GM18508 (cell line): Measurements from ENCODE around the gene LSAMP.
A peak's percentile ranks its signal among the peaks of the same experiment; 100 is the strongest.

ENCODE experiments used
- ATAC-seq: cut with Tn5 transposase; IDR thresholded peaks from one replicate; pipeline ENCODE4 v1.9.1; 2021; ENCODE audit warnings: moderate number of reproducible peaks; ENCODE audit not compliant: insufficient read depth, unreplicated experiment

LSAMP gene

DNA sequence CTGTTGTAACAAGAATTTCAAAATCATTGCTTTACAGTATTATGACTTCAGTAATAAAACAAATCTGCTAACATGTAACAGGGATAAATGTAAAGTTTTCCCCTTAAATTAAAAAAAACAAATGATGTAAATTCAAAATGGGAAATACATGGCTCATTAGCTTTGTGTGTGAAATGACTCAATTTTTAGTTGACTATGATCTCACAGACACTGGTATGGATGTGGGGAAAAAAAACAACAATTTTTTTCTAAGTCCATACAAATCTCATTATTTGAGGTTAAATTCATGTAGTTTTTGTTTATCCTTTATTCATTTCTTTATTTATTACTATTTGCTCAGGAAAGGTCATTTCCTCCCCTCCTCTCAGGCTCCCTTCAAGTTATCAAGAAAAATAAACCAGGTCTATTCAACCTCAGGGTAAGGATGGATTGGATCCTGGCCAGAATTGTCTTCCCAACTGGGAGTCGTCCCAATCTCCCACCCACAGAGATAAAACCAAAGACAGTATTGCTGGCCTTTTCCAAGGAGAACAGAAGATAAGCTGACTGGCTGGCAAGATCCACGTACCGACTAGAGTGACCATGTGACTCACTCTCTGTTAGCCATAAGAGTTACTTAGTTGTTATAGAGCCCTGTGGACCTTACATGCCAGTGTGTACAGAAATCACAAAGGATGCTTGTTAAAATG lies 448.7 kb downstream of the LSAMP start:
- no peak for ATAC-seq

DNA sequence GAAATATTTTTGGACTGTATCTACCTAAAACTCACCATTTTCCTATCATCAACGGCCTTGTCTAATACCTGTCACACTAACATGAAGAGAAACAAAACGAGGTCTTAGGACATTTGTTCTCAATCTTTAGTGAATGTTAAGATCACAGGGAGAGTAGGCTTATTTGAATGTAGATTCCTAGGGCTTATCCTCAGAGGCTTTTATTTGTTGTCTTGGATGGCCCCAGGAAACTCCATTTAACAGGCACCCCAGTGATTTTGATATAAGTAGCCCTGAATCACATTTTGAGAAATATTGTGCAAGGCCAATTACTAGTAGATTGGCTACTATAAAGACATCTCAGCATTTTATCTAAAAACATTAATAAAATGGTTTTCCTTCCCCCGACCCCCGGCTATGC lies 454.6 kb downstream of the LSAMP start:
- ATAC-seq = no peak

DNA sequence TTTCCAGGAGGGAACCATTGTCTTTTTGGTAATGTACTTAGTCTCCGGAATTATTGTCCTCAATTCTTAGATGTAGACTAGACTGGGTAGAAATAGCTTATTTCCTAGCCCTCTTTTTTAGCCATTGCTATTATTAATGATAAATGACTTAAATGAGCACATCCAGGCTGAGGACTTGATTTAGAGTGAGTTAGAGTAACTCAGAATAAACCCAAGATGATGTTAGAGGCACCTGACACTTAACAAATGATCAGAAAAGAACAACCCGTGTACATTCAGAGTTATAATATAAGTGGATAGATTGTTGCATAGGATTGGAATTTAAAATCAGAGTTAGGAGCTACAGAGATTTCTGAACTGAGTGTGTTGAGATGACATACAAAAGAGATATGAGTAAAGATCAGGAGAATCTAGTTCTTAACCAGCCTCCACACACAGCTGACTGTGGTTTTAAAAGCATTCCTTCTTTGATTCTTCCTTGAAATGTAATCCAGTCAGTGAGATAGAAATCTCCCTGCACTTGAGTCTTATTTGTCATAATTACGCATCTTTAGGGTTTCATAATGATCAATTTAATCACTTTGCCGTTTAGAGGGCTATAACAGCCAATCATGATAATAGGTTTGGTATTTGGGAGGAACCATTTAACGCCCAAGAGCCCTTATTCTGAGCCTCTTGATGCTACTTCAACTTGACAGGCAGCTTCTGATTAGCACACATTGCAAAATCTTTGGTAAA lies 455.4 kb downstream of the LSAMP start:
- no peak for ATAC-seq

DNA sequence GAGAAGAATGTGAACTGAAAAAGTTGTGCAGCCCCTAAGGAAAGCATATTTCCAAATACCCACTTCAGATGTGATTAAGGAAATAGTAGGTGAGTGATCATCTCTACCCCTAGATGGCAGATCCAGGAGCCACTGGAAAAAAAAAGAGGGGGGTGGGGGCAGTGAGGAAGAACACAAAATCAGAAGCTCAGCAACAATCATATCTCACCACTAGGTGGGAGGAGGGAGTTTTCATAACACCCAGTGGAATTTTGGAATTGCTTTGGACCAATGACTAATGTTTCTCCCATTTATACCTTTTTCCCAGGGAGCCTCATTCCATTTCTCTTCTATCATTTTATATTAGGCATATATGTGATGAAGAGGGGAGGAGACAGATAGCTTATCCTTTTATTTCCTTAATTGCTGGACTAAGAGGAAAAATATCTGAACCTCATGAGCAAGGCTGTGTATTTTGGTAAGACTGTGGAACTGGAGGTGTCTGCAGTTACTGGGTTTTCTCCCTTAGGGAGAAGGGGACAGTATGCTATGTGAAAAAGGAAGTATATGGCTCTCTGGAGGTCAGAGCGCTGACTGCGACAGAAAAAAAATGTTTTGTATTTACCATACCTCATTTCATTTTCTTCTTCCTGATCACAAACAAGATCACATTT lies 458.6 kb downstream of the LSAMP start:
- ATAC-seq = no peak

DNA sequence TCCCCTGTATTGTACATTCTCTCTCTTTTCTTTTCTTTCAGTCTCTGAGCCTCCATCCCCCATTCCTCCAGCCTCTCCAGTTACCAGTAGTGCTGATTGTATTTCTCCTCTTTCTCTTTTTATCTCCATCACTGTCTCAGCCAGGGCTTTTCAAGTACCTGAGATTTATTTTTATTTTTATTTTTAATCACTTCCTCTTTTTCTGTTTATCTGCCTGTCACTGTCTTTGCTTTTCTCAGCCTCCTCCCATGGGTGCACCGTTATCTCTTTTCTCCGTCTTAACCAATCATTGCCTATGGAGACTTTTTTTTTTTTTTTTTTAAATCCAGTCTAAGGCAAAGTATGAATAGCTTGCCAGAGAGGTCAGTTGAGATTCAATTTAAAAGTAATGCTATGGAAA lies 462.7 kb downstream of the LSAMP start:
- ATAC-seq = no peak

DNA sequence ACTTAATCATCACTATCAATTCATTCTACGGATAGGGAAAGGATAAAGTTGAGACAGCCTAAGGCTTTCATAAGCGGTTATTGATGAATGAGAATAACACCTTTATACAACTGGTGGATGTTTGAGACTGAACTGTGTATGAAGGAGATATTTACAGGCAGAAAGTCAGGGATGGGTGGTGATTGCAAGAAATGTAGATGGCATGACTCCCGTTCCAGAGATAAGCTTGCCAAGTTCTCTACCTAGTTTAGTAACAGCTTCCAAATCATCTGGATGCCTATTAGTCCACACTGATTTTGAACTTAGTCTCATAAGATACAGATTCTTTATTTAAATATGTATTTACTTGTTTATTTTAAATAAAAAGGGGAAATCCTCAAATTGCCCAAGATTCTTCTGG lies 463.2 kb downstream of the LSAMP start:
- ATAC-seq = no peak

DNA sequence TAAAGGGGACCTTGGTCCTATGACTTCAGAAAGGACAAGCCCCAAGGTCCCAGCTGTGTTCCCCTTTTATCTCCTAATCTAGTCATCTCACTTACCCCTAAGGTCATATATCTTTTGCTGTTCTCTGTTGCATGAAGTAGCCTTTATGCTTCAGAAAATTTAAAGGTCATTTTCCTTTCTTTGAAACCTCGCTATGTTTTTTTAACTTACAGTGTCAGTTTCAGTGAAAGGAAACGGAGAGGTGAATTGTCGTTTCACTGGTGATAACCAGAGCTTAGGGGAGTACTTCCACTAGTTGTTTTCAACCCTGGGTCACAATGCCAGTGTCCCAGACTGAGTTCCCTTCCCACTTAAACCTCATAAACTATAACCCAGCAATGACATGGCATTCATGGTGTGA lies 464.6 kb downstream of the LSAMP start:
- ATAC-seq = no peak

DNA sequence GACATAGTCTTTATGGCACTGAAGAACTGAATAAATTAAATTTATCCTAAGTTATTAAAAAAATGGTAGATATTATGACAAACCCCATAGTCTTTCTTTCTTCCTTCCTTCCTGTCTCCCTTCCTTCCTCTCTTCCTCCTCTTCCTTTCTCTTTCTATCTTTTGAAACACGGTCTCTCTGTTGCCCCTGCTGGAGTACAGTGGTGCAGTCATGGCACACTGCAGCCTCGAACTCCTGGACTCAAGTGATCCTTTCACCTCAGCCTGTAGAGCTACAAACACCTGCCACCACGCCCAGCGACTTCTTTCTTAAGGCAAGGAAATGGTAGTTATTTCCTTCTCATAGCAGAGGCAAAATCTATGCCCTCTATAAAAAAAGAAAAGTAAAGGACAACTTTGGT lies 467.4 kb downstream of the LSAMP start:
- ATAC-seq = no peak

DNA sequence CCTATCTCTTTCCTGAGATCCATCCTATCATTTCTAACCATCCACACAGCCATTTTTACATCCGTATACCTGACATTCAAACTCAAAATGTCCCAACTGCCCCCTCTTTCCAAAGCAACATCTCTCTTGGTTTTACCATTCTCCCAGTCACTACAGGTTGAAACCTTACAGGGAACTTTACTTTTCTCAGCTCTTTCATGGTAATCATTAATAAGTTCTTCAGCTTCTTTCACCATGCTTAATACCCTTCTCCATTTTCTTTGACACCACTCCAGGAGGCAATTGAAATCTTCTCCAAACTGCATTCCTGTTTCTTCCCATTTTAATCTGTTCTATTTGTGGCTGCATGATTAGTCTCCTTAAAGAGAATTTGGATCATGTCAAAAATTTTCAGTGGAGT lies 469.5 kb downstream of the LSAMP start:
- ATAC-seq = no peak

DNA sequence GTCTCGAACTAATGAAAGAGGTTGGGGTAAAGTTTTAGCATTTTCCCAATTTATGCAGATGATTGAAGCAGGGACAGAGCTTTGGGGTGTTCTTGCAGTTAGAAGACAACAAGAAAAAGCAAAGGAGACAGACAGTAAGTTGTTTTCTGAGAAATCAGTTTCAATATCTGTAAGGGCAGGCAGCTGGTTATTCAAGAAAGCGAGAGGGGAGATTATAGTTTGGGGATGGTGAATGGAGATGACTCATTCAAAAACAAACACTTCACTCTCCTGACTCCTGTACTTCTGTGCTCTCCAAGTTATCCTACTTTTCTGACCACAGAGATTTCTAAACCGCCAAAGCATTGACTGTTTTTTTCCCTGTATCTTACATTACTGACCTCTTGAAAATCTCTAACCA lies 469.9 kb downstream of the LSAMP start:
- no peak for ATAC-seq

DNA sequence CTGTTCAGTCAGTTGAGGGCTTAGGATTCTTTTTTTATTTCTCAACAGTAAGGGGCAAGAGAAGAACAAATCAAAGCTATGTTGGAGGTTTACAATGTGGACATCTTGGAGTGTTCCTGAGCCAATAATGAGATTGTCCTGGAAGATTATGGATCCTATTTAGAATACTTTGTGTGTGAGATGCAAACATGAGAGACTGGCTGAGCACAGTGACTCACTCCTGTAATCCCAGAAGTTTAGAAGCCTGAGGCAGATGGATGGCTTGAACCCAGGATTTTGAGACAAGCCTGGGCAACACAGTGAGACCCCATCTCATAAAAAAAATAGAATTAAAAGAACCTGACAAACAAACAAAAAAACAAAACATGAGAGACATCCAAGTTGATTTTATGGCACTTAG lies 470.3 kb downstream of the LSAMP start:
- no peak for ATAC-seq

DNA sequence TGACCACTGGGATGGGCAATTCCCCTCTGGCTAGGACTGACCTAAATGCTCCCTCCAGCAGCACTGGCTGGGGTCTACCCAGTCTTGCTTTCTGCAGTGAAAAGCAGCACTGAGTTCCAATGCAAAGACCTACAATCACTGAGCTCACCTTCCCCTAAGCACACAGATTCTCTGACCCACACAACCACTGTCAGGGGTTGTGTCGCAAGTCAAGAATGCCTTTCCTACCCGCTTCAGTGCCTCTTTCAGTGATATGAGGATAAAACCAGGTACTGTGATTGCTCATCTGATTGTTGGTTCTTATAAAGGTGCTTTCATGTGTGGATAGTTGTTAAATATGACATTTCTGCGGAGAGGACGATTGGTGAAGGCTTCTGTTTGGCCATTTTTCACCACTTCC lies 476.4 kb downstream of the LSAMP start:
- ATAC-seq = no peak

DNA sequence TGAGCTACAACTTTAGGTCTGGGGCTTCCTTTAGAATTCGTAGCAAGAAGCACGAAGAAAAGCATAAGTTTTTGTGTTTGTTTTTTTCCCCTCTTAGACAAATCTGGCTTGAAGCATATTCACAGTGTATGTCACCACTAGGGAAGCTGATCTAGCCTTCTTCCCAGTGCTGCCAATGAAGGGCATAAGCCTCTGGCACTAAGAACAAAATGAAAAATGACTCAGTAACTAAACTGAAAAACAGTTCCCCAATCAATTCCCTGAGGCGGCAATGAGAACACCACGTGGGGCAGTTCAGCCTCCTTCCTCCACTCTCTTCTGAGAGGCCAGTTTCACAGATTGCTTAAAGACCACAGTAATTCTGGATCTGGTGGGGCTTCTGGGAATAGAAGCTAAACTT lies 483.9 kb downstream of the LSAMP start:
- no peak for ATAC-seq

DNA sequence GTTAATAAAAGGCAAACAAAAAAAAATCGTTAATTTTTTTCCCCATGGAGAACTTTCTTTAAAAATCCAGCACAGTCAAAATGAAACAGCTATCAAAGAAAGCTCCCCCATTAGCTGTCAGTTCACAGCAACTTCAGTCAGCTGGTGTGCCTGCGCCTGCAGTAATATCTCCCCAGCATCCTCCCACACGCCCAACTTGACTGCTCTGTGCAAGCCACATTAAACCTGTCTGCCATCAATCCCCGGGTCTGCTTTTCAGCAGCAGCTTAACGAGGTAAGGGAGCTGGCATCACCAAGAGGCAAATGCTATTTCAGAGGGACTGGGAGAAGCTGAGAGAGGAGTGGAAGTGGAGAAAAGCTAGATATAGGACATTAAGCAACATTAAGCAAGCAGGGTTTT lies 484.5 kb downstream of the LSAMP start:
- ATAC-seq = peak; percentile 50

DNA sequence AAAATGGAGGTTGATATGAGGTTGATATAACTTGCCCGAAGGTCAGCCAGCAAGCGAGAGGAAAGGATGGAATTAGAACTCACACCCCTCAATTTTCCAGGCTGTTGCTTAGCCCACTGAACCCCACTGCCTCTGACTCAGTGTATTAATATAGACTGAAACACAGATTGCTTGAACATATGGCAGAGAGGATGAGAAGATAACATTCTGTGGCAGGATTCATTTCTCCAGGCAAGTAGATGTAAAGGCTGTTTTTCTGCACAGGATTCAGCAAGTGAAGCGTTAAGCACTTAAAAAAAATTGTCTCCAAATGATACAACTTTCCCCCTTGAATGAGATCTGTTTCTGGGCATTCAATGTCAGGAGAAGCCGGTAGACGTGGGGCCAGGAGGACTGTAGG lies 486.8 kb downstream of the LSAMP start:
- no peak for ATAC-seq

DNA sequence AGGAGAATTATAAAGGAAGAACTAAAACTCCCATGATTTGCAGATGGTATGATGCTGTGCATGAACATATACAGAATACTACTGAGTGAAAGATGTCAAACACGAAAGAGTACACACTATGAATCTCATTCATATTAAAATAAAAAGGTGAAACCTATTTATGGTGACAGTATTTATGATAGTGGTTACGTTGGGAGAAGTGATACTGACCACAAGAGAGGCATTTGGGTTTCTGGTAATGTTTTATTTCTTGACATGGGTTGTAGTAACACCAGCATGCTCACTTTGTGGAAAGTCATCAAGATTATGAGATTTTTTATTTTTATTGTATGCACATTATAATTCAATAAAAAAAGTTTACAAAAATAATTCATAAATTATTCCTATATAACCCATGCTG lies 498.0 kb downstream of the LSAMP start:
- peak; percentile 56 for ATAC-seq

DNA sequence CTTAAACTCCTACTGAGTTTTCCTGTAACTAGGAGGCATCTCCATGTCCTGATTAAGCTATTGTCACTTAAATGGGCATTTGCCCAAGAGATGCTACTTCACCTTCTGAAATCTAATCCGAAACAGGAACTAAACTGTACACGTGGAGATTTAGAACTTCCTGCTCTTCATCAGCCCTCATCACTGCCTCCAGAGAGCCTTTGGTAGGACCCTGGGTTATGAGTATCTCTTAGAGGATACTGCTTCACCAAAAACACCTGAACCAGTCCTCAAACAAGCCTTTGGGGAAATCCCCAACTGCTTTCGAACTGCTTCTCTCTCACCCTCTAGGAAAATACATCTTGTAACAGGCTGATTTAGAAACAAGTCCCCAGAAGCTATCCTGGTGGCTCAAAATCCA lies 501.7 kb downstream of the LSAMP start:
- ATAC-seq = no peak

DNA sequence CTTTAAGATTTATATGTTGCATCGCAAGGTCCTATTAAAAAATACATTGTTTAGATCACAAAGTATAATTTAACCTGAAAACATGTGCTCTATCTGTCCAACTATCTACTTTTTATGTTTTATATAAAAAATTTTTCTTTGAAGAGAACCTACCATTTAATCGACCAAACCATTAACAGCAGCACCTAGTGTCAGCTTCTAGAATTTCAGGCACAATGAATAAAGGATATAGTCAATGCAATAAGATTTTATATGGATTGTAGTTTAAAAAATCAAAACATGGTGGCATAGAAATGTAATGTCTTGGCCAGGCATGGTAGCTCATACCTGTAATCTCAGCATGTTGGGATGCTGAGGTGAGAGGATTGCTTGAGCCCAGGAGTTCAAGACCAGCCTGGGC lies 508.2 kb downstream of the LSAMP start:
- no peak for ATAC-seq

DNA sequence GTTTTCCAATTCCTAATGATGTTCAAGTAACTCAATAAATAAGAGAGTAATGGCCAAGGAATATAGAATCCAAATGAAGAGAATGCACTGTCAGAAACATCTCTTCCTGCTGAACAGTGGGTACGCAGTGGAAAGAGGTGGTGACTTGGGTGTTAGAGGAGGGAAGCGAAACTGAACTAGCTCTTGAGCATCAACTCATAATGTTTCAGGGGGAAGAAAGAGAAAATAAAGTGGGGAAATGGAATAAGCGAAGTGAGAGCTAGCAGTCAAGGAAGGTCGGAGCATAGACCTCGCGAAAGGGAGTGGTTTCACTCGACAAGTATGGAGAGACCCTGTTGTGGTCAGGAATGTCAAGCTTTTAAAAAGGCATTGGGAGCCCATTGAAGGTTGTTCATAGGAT lies 512.5 kb downstream of the LSAMP start:
- peak; percentile 38 for ATAC-seq

DNA sequence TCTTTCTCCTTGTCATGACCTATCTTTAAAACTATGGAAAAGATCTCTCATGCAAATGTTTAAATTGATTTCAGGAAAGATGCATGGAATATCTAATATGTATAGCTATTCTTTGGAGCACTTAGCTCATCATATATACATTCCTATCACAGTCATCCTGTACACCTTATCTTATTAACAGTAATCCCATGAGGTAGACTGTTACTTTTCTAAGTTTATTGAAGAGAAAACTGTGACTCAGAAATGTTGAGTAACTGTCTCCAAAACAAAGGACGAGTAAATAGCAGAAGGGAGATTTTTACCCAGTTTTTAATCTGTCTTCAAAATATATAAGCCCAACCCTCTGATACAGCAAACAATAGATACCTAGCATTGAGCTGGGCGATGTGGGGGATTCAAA lies 513.7 kb downstream of the LSAMP start:
- ATAC-seq = no peak

DNA sequence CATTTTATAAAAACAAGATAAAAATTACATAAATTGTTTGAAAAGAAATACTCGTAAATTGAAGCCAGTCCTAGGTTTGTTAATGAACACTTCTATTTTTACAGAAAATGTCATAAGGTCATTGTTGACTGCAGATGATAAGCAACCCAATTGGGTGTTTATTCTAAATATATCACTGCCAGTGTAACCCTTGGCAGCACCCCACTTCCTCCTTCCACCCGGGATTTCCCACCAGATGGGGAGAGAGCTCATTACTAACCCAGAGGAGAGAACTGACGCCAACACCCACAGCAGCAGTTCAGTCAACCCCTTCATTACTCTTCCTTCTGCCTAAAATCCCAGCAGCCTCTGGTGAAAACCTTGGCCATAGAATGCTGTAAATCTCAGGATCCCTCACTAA lies 514.4 kb downstream of the LSAMP start:
- no peak for ATAC-seq

DNA sequence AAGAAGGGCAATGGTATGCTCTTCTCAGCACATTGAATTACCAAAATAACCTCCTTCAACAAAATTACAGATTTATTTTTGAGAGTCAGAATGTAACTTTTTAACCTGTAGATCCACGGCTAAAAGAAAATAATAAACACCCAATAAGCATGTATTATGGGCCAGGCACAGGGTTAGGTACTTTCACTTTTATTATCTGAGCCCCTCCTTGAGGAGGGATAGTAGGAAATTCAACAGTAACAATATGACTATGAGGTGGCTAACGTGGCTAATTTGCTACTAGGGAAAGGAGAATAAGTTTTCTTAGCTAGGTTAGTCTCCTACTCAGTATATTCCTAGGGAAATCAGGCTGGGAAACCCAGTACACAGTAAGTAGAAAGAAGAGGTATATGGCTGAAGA lies 515.1 kb downstream of the LSAMP start:
- no peak for ATAC-seq
